MV-4-11 (cell line): Measurements from ENCODE around the gene RNU2-63P.
"Not testable (repeated sequence)": the region's sequence is repeated elsewhere in the genome, so short reads cannot be mapped to it uniquely, and the experiment has no call there.

Source experiments
- DNase-seq: peaks from one replicate; lab custom pipeline; 2025; lab: John Stamatoyannopoulos, UW

Gene RNU2-63P

DNA sequence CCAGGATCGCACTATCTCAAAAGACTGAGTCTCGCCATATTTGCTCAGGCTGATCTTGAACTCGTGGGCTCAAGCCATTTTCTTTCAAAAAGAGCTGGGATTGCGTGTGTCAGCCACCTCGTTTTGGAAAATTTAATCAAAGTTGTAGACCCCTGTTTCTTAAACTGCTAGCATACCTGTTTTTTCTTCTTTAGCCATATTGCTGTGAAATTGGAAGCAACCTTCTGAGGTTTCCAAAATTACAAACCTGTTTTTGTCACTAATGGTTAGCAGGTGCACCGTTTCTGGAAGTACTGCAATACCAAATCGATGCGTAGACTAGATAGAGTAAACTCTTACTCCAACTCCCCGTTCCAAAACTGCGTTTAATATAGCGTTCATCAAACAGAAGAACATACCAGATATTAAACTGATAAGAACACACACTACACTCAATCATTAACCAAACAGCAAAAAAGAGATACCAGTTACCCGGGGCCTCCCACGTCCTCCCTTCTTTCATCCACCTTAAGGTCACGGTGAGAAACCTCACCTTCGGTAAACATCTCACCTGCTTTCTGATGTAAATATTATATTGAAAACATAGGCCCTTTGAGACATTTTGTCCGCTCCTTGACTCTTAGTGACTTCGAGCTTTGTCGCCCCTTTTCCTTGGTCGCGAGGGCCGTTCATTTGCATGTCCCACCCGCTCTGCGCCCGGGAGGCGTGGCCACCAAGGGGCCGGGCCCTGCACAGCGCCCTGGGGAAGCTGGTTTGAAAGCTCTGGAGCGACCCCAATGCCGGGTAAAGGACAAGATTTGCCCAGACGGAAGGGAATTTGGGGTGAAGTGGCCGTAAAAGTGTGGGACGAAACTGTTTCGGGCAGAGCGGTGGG, at the start of gene RNU2-63P:
TSS of gene RNU2-63P (minus strand) at position 462 of the 874 bp plus-strand sequence.
- peak; percentile 95 for DNase-seq

DNA sequence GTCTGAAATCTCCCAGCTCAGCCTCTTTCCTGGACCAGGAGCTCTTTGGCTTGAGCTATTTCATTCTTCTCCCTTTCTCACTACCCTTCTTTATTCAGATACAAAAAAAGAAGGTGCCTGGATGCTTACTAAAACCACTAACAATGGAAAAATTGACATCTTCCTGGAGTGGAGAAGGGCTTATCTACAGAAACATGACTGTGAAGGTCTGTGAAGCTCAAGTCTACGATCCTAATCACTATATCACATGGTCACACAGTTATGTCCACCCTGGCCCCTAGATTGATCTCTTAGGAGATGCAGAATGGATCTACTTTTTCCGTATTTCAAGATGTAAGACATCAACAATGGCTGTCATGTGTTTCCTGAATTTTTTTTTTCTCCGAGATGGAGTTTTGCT, 44.9 kb upstream of the RNU2-63P start:
- DNase-seq = no peak

DNA sequence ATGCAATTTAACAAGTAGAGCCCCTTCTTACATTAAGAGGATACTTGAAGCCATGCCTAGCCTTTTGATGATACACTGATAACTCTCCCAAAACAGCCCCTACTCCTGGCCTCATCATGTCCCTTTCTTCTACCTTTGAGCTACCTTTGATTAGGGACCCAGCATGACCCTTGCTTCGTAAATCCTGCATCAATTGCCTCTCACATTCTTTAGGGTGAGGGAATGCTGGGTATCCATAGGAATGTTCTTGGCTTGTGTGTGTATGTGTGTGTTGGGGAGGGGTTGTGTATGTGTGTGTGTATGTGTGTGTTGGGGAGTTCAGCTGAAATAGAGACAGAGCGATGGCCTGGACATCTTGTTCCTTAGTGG, 44.5 kb upstream of the RNU2-63P start:
- DNase-seq = no peak

DNA sequence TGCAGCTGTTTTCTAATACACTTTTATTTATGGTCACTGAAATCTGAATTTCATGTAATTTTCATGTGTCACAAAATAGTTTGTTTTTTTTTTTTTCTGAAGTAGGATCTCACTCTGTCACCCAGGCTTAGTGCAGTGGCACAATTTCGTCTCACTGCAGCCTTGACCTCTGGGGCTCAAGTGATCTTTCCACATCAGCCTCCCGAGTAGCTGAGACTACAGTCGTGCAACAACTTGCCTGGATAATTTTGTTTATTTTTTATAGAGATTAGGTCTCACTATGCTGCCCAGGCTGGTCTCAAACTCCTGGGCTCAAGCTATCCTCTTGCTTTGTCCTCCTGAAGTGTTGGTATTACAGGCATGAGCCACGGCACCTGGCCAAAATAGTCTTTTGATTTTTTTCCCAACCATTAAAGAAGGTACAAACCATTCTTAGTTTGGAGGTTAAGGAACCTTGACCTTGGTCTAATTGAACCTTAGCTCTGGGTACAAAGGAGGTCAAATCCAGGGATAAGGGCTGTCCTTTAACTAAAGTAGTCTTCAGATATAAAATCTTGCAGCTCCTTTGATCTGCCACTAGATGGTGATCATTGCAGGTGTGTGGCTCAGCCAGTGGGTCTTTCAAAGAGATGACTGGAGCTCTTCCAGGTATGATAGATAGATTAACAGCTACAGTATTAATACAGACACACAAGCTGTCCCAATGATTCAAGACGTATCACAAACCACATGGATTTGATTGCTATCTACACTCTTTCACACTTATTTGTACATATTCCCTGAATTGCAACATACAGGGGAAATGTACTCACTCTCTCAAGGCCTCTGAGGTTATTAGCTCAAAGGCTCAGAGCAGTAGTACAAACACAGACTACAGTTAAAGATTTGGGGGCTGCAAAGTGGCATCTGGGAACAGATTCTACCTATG, 43.9 kb upstream of the RNU2-63P start:
- DNase-seq = peak; percentile 33

DNA sequence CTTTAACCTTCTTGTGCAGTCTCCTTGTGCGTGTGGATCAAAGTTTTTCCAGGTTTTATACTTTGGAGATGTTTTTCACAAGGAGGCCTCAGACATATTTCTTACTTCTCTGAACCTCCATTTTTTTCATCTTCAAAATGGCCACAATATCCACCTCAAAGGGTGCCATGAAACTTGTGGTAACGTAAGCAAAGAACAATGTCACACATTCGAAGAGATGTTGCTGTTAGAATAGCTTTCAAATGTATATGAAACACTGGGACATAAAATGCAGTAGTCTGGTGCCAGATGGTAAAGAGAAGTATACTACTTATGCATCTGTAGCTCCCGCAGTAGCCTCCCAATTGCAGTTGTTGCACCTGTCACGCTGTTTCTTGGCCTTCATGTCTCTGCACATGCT, 41.8 kb upstream of the RNU2-63P start:
- DNase-seq = no peak

DNA sequence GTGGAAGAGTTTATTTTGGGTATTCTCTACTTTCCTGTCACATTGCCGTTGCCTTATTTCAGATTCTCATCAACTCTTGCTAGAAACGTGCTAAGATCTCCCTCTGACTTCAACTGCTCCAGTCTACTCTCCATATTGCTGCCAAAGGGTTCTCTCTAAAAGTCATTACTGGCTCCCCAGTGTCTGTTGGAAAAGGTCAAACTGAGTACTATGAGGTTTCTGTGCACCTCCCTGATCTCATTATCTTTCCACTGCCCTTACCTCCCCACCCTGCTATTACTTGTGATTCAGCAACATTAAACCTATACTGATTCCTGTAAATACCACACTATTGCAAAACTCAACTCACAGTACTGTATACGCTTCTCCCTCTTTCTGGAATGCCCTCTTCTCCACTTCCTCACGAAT, 41.1 kb upstream of the RNU2-63P start:
- peak; percentile 16 for DNase-seq

DNA sequence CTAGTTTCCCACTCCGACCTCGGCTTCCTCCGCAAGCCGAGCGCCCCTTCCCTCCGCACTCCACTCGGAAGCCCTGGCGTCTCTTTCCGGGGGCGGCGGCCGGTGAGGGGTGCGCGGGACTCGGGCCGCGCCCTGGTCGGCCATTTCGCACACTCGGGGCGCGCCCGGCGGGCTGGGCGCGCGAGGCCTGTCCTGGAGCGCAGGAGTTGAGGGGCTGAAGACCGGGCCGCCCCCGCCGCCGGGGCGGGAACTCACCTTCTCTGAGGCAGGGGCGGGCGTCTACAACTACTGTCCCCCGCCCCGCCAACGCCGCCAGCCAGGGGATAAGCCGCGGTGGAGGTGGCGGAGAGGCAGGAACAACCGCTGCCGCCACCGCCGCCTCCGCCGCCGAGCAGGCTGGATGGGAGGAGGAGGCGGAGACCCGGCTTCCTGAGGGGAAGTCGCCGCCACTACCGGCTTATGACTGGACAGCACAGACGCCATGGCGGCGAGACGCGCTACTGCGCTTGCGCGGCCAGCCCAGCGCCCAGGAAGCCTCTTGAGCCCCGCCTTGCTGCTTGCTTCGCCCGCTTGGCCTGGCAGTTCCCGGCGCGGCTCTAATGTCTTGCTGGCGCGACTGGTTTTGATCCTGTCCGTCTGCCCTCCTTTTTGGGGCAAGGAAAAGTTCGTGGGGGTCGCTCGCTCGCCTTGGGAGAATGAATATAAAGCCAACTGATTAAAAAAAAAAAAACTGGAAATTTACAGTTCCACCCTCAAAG, 39.2 kb upstream of the RNU2-63P start, which contains the start of gene KRCC1:
TSS of gene KRCC1 (minus strand) at position 413 of the 758 bp plus-strand sequence. CDS start 27,220 bp downstream, outside the sequence.
- DNase-seq = peak; percentile 94

DNA sequence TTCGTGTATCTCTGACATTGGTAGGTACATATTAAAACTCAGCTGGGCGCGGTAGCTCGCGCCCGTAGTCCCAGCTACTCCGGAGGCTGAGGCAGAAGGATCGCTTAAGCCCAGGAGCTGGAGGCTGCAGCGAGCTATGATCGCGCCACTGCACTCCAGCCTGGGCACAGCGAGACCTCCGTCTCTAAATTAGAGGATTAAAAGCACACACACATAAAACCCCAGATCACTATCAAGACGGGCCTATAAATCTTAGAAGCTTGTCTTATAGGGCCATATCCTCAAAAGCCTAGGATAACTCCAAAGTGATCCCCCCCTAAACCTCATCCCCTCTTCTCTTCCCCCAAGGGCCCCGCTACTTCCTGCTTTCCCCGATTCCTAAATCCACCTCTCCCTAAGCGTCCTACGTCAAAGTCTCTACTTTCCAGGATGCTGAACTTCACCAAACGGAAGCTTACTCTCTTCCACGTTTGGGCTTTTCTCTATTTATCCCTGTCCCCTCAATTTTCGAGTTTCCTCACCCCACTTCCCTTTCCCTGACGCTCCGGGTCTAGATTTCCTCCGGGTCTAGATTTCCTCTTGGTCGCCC, 38.5 kb upstream of the RNU2-63P start:
- peak; percentile 15 for DNase-seq

DNA sequence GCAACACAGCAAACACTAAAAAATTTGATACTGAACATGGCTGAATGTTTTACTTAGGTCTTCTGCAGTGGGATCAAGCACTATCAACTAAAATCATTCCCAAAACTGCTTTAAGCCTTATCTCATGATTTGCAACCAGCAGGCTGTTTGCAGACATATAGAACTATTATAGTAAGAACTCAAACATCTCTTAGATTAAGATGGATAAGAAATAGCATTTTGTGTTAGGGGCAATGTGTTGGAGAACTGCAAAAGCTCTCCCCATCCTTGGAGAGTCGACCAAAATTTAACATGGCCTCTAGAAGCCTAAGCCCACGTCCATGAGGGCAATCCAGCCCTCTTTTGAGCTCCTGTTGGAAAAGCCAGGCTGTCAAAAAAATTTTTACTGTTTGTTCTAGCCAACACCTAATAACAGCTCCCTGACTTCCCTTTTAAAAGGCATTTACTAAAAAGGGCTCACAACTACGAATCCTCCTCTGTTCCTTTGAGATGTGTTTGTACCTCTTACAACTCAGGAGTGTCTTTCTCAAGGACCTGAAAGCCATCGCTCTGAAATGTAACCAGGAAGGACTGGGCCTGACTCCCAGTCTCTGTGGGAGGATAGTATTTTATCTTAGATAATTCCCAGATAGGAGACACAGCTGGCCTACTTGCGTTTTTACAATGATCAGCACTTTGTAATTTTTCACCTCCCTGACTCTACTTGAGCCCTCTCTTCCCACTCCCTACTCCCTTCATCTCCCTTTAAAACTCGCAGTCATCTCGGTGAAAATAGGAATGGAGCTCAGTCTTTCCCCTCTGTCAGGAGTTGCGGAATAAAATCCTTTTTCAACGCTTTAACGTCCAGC, 37.8 kb upstream of the RNU2-63P start:
- no peak for DNase-seq

DNA sequence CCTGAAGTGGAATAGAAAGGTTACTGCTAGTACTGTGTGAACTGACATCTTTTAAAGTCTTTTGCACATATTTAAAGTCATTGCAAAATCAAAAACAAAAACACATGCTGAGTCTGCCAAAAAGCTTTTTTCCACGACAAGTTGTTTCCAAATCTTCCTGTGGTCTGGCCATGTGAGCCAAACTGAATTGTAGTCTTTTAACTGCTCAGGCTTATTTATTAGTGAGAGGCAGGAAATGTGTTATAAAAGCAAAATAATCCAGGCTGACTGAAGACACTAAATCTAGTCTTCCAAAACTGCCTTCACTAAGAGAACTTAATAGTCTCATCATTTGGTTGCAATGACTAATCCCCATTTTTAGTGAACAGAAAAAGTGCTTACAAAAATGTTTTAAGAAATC, 36.9 kb upstream of the RNU2-63P start:
- DNase-seq = peak; percentile 38

DNA sequence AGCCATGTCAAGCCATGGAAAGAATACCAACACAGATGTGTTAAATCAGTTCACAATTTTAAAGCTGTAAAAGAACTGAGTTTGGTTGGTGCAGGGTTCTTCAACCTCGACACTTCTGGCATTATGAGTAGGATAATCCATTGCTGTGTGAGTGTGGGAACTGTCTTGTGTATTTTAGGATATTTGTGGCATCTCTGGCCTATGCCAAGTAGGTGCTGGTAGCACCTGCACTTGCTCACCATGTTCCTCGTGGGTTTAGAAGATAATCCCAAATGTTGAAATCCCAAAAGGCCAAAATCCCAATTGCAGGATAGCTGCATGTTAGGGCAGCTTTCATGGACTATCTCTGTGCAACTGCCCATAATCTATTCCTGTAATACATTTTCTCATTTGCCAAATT, 35.4 kb upstream of the RNU2-63P start:
- DNase-seq = no peak

DNA sequence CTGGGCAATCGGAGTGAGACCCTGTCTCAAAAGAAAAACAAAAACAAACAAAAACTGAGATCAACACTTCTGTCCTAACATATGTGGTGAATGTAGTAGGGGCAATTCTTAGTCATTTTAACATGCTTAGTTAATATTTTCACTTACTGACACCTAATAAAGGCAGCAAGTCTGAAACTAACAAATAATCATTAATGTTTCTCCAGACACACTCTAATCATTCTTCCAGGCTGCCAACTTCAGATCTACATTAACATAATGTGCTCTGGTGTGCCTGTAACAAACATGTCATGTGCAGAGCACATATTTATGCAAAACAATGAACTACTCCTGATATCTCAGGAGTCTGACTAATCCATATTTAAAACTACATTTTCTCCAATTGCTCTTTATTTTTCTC, 33.3 kb upstream of the RNU2-63P start:
- DNase-seq = no peak

DNA sequence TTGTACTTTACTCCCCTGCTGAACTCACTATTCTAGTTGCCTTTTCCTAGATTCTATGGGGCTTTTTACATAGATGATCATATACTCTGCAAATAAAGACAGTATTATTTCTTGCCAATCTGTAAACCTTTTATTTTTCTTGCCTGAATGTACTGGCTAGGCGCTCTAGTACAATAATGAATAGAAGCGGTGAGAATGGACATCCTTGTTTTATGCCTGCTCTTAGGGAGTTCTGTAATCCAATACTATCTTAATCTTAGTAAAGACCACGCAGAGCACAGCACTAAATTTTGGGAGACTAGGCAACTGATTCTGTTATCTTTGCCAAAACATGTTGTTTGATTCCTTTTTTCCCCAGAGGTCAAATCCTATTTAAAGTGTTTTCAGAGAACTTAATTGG, 32.2 kb upstream of the RNU2-63P start:
- DNase-seq = no peak

DNA sequence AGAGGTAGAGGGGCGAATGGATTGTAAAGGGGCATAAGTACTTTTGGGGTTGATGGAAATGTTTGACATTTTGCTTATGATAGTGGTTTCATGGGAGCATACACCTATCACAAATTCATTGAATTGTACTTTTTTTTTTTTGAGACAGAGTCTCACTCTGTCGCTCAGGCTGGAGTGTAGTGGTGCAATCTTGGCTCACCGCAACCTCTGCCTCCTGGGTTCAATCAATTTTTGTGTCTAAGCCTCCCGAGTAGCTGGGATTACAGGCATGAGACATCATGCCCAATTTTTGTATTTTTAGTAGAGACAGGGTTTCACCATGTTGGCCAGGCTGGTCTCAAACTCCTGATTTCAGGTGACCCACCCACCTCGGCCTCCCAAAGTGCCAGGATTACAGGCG, 29.2 kb upstream of the RNU2-63P start:
- not testable (repeated sequence) for DNase-seq

DNA sequence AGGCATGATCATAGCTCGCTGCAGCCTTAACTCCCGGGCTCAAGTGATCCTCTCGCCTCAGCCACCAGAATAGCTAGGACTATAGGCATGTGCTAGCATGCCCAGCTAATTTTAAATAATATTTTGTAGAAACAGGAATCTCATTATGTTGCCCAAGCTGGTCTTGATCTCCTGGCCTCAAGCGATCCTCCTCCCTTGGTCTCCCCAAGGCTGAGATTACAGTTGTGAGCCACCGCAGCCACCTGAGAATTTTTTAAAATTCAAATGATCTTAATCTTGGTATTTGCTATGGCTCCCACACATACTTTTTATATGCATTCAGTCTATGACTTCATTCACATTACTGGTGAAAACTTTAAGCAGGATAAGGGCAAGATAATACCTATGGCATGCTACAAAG, 26.1 kb upstream of the RNU2-63P start:
- no peak for DNase-seq

DNA sequence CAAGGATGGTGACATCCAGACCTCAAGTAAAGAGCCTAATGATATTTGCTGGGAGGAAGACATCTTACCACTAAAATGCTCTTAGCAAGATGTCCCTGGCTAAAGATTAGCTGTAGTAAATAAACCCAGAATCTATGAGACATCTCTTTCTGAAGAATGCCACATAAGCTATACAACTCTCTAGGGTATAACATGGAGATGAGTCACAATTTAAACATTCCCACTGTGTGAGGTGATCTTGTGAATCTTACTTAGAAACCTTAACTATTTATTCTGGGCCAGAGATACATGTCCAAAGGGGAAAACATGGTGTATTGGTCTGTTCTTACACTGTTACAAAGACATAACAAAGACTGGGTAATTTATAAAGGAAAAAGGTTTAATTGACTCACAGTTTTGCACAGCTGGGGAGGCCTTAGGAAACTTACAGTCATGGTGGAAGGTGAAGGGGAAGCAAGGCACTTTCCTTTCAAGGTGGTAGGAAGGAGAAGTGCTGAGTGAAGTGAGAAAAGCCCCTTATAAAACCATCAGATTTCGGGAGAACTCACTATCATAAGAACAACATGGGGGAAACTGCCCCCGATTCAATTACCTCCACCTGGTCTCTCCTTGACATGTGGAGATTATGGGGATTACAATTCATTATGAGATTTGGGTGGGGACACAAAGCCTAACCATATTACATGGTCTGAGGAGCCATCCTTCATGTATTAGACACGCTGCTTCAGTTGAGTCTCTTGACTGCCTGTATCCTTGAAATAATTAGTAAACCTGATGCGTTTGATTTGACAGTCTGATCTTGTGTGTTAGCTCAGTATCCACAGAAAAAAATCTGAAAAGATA, 22.1 kb upstream of the RNU2-63P start:
- DNase-seq = no peak

DNA sequence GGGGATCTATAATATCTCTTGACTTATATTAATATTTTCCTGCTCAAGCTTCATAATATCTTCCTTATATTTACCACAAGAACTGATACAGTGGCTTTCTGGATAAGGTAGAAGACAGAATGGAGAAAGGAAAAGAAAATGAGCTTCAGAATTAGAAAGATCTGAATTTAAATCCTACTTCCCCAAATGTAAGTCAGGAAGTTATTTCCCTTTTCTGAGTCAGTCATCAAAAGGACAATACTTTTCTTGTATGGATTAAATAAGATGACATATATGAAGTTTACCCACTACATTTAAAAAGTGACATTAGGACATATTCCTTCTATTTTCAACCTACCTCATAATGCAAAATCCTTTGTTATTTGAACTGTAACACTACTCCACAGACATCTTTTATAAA, 20.3 kb upstream of the RNU2-63P start:
- DNase-seq = peak; percentile 66

DNA sequence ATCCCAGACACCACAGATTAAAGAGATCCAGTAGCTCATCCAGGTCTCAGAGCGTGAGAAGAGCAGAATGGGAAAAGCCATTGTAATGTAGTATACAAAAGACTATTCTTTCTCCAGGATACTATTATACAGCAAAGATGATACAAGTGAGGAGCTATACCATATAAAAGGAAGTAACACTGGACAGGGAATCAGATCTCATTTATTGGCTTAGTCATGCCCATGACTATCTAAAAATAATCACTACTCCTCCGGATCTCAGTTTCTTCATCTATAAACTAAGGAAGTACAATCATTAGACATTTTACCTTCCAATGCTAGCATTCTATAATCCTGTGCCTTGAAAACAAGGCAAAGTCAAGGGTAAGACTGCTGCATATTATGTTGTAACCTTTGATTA, 19.8 kb upstream of the RNU2-63P start:
- DNase-seq = no peak

DNA sequence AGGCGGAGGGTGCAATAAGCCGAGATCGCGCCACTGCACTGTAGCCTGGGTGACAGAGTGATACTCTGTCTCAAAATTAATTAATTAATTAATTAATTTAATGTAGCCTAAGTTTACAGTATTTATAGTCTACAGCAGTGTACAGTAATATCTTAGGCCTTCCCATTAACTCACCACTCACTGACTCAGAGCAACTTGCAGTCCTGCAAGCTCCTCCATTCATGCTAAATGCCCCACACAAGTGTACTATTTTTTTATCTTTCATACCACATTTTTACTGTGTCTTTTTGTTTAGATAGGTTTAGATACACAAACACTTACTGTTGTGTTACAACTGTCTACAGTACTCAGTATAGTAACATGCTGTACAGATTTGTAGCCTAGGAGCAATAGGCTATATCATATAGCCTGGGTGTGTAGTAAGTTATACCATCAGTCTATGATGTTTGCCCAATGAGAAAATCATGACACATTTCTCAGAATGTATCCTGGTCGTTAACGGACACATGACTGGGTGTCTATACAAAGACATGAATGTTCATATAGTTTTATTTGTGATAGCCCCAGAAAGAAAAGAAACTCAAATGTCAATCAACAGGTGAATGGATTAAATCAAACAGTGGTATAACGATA, 15.8 kb upstream of the RNU2-63P start:
- no peak for DNase-seq
